Panc1 (cell line): ENCODE data around the gene CNOT1. TPM values are rescaled to one million over a fixed set of nuclear protein-coding genes. Genes with fewer than 3 reads are reported as not detected.

Experiments
- ATAC-seq: fragments of 200-7000 bp; cut with Tn5 transposase; 2 replicates; pipeline ENCODE4 v1.9.1; 2020; ENCODE audit warnings: mild to moderate bottlenecking, moderate library complexity
- BruUV-seq: library from RNA; stranded (reverse); fragments of 400-500 nt; replicated peaks from 2 replicates; lab custom pipeline; 2021; lab: Mats Ljungman, UMichigan
- CTCF ChIA-PET: fragments of 300-600 bp; sonication (Branson Sonifier 250); formaldehyde crosslinking; loops from one replicate; lab custom pipeline; 2022; ENCODE audit warnings: antibody characterized with exemption; lab: Charles Lee
- POLR2A ChIA-PET: fragments of 300-600 bp; sonication (Branson Sonifier 250); formaldehyde crosslinking; loops from one replicate; lab custom pipeline; 2022; ENCODE audit warnings: antibody characterized with exemption; lab: Charles Lee
- DNase-seq: peaks from one replicate; pipeline ENCODE4 v3.0.0-alpha.2; 2010; ENCODE audit warnings: low read depth, low spot score
- H3K27ac ChIP-seq: 2 replicates; pipeline ENCODE4 v1.5.1; 2011; ENCODE audit warnings: mild to moderate bottlenecking, low read length, inconsistent platforms
- H3K27me3 ChIP-seq: fragments of 200-500 bp; sonication (Bioruptor generic); 2 replicates; pipeline ENCODE4 v1.6.0; 2014; ENCODE audit warnings: low read length, inconsistent platforms; ENCODE audit not compliant: control insufficient read depth, insufficient read depth
- H3K36me3 ChIP-seq: fragments of 200-500 bp; sonication (Bioruptor generic); 2 replicates; pipeline ENCODE4 v1.5.1; 2014; ENCODE audit warnings: inconsistent platforms, mild to moderate bottlenecking, low read length, moderate library complexity; ENCODE audit not compliant: control insufficient read depth, insufficient read depth
- H3K4me1 ChIP-seq: 2 replicates; pipeline ENCODE4 v1.5.1; 2011; ENCODE audit warnings: inconsistent platforms, mild to moderate bottlenecking, low read length, moderate library complexity; ENCODE audit not compliant: control insufficient read depth, insufficient read depth
- H3K4me3 ChIP-seq, 2 experiments: 2 replicates each; pipeline ENCODE4 v1.5.1; 2011 to 2012; ENCODE audit warnings: low read depth in 2 of 2, low read length in 2 of 2, mild to moderate bottlenecking in 2 of 2, inconsistent platforms in 1 of 2, moderate library complexity in 1 of 2
- H3K9me3 ChIP-seq: fragments of 200-500 bp; sonication (Bioruptor generic); 2 replicates; pipeline ENCODE4 v1.5.1; 2014; ENCODE audit warnings: low read depth, mild to moderate bottlenecking, inconsistent platforms, low read length, moderate library complexity; ENCODE audit not compliant: control insufficient read depth, insufficient read depth
- CTCF ChIP-seq: fragments of 450-650 bp; IDR thresholded peaks from 2 replicates; pipeline ENCODE4 v1.5.1; 2017; ENCODE audit warnings: mild to moderate bottlenecking
- POLR2AphosphoS5 ChIP-seq: IDR thresholded peaks from 2 replicates; pipeline ENCODE4 v1.6.1; 2012; ENCODE audit warnings: mild to moderate bottlenecking, low read depth, low read length, moderate library complexity
- REST ChIP-seq, 2 experiments: IDR thresholded peaks; 2 replicates each; pipeline ENCODE4 v1.6.1; 2011 to 2012; ENCODE audit warnings: low read depth in 2 of 2, control low read depth in 1 of 2, low read length in 1 of 2, mild to moderate bottlenecking in 1 of 2, moderate library complexity in 1 of 2; ENCODE audit not compliant: insufficient read depth in 1 of 2
- SIN3A ChIP-seq: IDR thresholded peaks from 2 replicates; pipeline ENCODE4 v1.6.1; 2012; ENCODE audit warnings: low read depth, mild to moderate bottlenecking, low read length, moderate library complexity, borderline replicate concordance; ENCODE audit not compliant: insufficient read depth
- TCF7L2 ChIP-seq: IDR thresholded peaks from 2 replicates; pipeline ENCODE4 v1.6.1; 2011; ENCODE audit warnings: mild to moderate bottlenecking, low read depth, low read length, inconsistent platforms
- in situ Hi-C: cut with HindIII; loops from 2 replicates; pipeline ENCODE4 v1.10.0; 2016; ENCODE audit warnings: low sequenced_read_pairs, low pct_unique_long_range_greater_than_20kb
- intact Hi-C: fragments of 100-400 bp; cut with micrococcal nuclease; formaldehyde crosslinking; loops from one replicate; pipeline ENCODE4 v1.10.0; 2022; ENCODE audit not compliant: unreplicated experiment
- total RNA-seq: library from RNA; stranded (reverse); gene quantifications from one replicate; pipeline ENCODE4 v1.2.1, GENCODE V29; 2021; ENCODE audit not compliant: unreplicated experiment

Gene CNOT1
- total RNA-seq, 1 experiment from 2014 or later = 170 TPM

- ChIA-PET CTCF (interaction anchor here (0.5 kb wide), 1 partner anchor 31 kb away, joined by 3 read pairs; no protein-coding TSS in a partner anchor), POLR2A (no interaction called here)
- no peak overlapping the region for H3K27ac ChIP-seq
- intact Hi-C loops (loop anchor here (5.0 kb wide), 1 partner anchor 79 kb away; no protein-coding TSS in a partner anchor), in situ Hi-C loops (no loop called here)
- H3K9me3 ChIP-seq = no peaks in the 10 kb centered on the region
- no TSS peak for BruUV-seq
- no peaks in the 10 kb centered on the region; the same call in 1 of the 2 replicates for H3K4me1 ChIP-seq
- no peaks in the 10 kb centered on the region for H3K36me3 ChIP-seq
- ATAC-seq = no peak
- no peak for DNase-seq
- H3K27me3 ChIP-seq = no peaks in the 10 kb centered on the region
- H3K4me3 ChIP-seq = no peak overlapping the region
- TF ChIP-seq REST (IDR thresholded peaks at IDR 0.05; ENCODE audit: insufficient read depth in 1 of 2, low read depth in 2 of 2, low read length in 1 of 2) (no peak), CTCF (no peak), POLR2AphosphoS5 (no peak), SIN3A (no peak), TCF7L2 (no peak)
Observed at GRCh38 chr16:58678269-58678668, 48.6 kb upstream of the CNOT1 start.

DNA sequence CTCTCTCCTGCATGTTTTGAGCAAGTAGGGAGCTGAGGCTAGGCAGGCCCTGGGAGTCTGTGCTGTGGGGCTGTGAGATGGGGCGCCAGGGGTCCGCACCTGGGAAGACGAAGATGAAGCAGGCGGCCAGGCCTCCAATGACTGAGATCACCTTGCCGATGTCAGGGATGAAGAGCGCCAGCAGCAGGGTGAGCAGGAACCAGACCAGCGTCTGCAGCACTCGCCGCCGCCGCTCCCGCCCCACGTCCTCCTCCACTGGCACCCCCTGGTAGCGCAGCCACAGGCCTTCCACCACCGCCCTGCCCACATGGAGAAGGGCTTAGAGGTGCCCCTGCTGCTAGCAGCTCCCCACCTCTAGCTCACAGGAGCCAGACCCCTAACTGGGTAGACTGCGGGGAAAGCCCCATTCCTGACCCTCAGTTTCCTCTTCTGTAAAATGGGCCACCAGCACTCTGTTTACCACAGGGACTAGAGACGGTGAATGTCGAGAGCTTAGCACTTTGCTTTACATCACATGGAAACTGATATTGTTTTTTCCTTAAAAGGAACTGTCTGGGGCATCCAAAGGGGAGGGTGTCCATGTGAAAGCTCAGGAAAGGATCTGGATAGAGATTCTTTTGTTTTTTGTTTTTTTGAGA lies 41.4 kb upstream of the CNOT1 start:
- Histone ChIP-seq H3K27ac (no peak overlapping the region), H3K27me3 (no peaks in the 10 kb centered on the region), H3K9me3 (no peaks in the 10 kb centered on the region), H3K4me3 (no peak overlapping the region), H3K36me3 (no peaks in the 10 kb centered on the region), H3K4me1 (no peaks in the 10 kb centered on the region)
- ChIA-PET POLR2A (no interaction called here), CTCF (no interaction called here)
- no TSS peak for BruUV-seq
- in situ Hi-C loops = no loop called here
- no peak for ATAC-seq
- DNase-seq = no peak
- intact Hi-C loops = no loop called here
- TF ChIP-seq SIN3A (no peak), REST (IDR thresholded peaks at IDR 0.05; ENCODE audit: insufficient read depth in 1 of 2, low read depth in 2 of 2, low read length in 1 of 2) (no peak), CTCF (no peak), TCF7L2 (no peak), POLR2AphosphoS5 (no peak)
